K562 (cell line): ENCODE data around the gene KLF1. TPM values are rescaled to one million over a fixed set of nuclear protein-coding genes. Genes with fewer than 3 reads are reported as not detected.
A peak's percentile ranks its signal among the peaks of the same experiment; 100 is the strongest.

Source experiments
- ARID1B ChIP-seq: fragments of 450-650 bp; IDR thresholded peaks from 2 replicates; pipeline ENCODE4 v1.6.1; 2016; ENCODE audit warnings: antibody characterized with exemption, mild to moderate bottlenecking, inconsistent platforms
- BCOR ChIP-seq: fragments of 450-650 bp; IDR thresholded peaks from 2 replicates; pipeline ENCODE4 v1.6.1; 2016
- CHD4 ChIP-seq: fragments of 200-600 bp; sonication (generic); IDR thresholded peaks from 3 replicates; pipeline ENCODE4 v1.6.1; 2012; ENCODE audit warnings: low read depth, mild to moderate bottlenecking, mixed read lengths, low read length, inconsistent platforms; ENCODE audit not compliant: insufficient read depth, insufficient replicate concordance, poor library complexity, severe bottlenecking
- CTCF ChIP-seq, 3 experiments: IDR thresholded peaks in 2 of 3; conservative IDR thresholded peaks in 1 of 3; 2 replicates each; pipeline ENCODE4 v1.5.1; 2011 to 2012; ENCODE audit warnings: low read length in 3 of 3, mild to moderate bottlenecking in 3 of 3, control low read depth in 2 of 3, improper control_type of control experiment in 1 of 3, inconsistent platforms in 1 of 3, low read depth in 1 of 3, mixed read lengths in 1 of 3, moderate library complexity in 1 of 3; ENCODE audit not compliant: insufficient read depth in 2 of 3
- CUX1 ChIP-seq: fragments of 200-800 bp; sonication (Bioruptor generic); IDR thresholded peaks from 2 replicates; pipeline ENCODE4 v1.6.1; 2016; ENCODE audit warnings: missing genetic modification characterization, missing compliant biosample characterization
- PHTF2 ChIP-seq: fragments of 250-450 bp; sonication (Bioruptor Pico); IDR thresholded peaks from 2 replicates; pipeline ENCODE4 v1.5.0; 2021; ENCODE audit warnings: mild to moderate bottlenecking
- PREB ChIP-seq: sonication (generic); formaldehyde crosslinking; IDR thresholded peaks from 2 replicates; pipeline ENCODE4 v1.8.1; 2023; ENCODE audit warnings: mild to moderate bottlenecking, missing genetic modification reagents
- RBM17 ChIP-seq: fragments of 200-400 bp; formaldehyde crosslinking; IDR thresholded peaks from 2 replicates; pipeline ENCODE4 v1.6.1; 2017; ENCODE audit warnings: low read depth, mild to moderate bottlenecking, low read length, borderline replicate concordance
- SIRT6 ChIP-seq: IDR thresholded peaks from one replicate; pipeline ENCODE4 v1.6.1; 2012; ENCODE audit warnings: low read depth, mild to moderate bottlenecking, control low read depth, inconsistent platforms, low read length, moderate library complexity
- SNIP1 ChIP-seq: fragments of 450-650 bp; IDR thresholded peaks from 2 replicates; pipeline ENCODE4 v1.7.1; 2017; ENCODE audit warnings: low read depth, mild to moderate bottlenecking
- SREBF1 ChIP-seq: fragments of 150-350 bp; IDR thresholded peaks from 2 replicates; pipeline ENCODE4 v1.6.1; 2014; ENCODE audit warnings: antibody characterized with exemption, low read depth, low read length, borderline replicate concordance
- ZKSCAN1 ChIP-seq: fragments of 150-350 bp; IDR thresholded peaks from 2 replicates; pipeline ENCODE4 v1.6.1; 2016; ENCODE audit warnings: low read depth, low read length
- ZNF445 ChIP-seq: fragments of 250-450 bp; sonication (Bioruptor Pico); IDR thresholded peaks from 2 replicates; pipeline ENCODE4 v1.4.0; 2020; ENCODE audit warnings: low read depth, mild to moderate bottlenecking, moderate library complexity
- ZNF507 ChIP-seq: conservative IDR thresholded peaks from 2 replicates; pipeline ENCODE4 v1.6.1; 2017; ENCODE audit warnings: missing genetic modification characterization, missing compliant biosample characterization
- ZNF766 ChIP-seq: fragments of 200-800 bp; sonication (Bioruptor generic); conservative IDR thresholded peaks from 2 replicates; pipeline ENCODE4 v1.6.1; 2016; ENCODE audit warnings: missing genetic modification characterization, missing compliant biosample characterization
- polyA plus RNA-seq, 8 experiments: library from polyadenylated mRNA; depleted of rRNA in 4 of 8; stranded (reverse) in 5 of 8; unstranded in 3 of 8; fragments of >200 nt; fragmentation: Nextera tagmentation in 2 of 8; fragmentation: Illumina TruSeq in 1 of 8; extraction: Ambion mirVana in 2 of 8; extraction: Trizol in 1 of 8; gene quantifications; 2 replicates each; pipeline versions ENCODE4 v1.2.1 to v1.2.3, GENCODE V29; 2011 to 2014; ENCODE audit warnings: inconsistent platforms in 1 of 8, missing spikeins in 1 of 8
- total RNA-seq, 7 experiments: library from RNA; depleted of rRNA in 6 of 7; stranded (reverse); fragments of >200 nt in 6 of 7; fragmentation: Illumina TruSeq in 2 of 7; extraction: Trizol in 2 of 7; gene quantifications; 2 replicates each; pipeline versions ENCODE4 v1.2.1 to v1.2.3, GENCODE V29; 2011 to 2021; ENCODE audit warnings: low replicate concordance in 1 of 7
- TF ChIP-seq, protein P1 (sequence below): fragments of 250-450 bp; sonication (Bioruptor Pico); IDR thresholded peaks from 2 replicates; pipeline ENCODE4 v1.4.0; 2020; ENCODE audit warnings: borderline replicate concordance

KLF1 gene
- total and polyA plus RNA-seq, 9 of the 15 experiments (the other 6 are each of a cell fraction or from before 2014, with no cell fraction given): 8.4 to 163 (median 47.3) TPM

DNA sequence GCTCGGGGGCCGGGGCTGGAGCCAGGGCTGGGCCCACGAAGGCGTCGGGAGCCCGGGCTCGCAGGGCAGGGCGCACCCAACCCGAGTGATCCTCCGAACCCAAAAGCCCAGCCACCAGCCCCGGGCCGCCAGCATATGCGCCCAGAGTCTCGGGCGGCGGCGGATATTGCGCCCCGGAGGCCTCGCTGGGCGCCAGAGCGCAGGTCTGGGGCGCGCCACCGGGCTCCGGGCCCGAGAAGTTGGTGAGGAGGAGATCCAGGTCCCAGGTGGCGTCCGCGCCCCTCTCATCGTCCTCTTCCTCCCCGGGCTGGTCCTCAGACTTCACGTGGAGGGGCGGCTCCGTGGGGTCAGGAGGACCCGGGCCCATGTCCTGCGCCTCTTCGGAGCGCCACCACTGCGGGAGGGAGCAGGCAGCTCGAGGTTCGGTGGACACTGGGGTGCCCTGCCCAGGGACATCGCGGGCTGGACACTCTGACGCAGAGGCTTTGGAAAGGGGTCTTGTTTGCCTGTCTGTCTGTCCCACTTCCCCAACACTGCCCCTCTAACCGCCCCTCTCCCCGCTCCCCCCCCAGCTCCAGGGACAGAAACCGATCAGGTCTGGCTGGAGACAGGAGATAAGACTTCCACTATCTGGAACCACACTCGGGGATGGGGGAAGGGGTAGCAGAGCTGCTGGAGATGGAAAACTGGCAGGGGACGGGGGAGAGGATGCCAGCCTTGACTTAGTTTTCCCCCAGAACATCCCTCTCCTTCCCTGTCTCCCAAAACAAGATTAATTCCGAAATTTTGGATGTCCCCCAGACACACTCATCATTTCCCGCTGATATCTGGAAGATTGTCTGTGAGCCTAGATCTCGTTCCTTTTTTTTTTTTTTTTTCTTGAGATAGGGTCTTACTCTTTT, 1.0 kb downstream of the KLF1 start (continued):
- no peak for TF ChIP-seq PREB (CRISPR knock-in tag)
- TF ChIP-seq BCOR: peak; percentile 70
- TF ChIP-seq ARID1B: peak; percentile 96
- TF ChIP-seq ZNF766 (CRISPR knock-in tag): peak; percentile 31; the same call in 1 of the 2 replicates
- TF ChIP-seq CHD4: no peak
- no peak for TF ChIP-seq SNIP1
- TF ChIP-seq CTCF (IDR thresholded peaks at IDR 0.05 in 2 of 3, conservative IDR thresholded peaks at IDR 0.05 in 1 of 3; ENCODE audit: insufficient read depth in 2 of 3, low read depth in 1 of 3, low read length in 3 of 3): no peak
- TF ChIP-seq SIRT6: no peak
- TF ChIP-seq PHTF2: no peak
- TF ChIP-seq, protein P1, sequence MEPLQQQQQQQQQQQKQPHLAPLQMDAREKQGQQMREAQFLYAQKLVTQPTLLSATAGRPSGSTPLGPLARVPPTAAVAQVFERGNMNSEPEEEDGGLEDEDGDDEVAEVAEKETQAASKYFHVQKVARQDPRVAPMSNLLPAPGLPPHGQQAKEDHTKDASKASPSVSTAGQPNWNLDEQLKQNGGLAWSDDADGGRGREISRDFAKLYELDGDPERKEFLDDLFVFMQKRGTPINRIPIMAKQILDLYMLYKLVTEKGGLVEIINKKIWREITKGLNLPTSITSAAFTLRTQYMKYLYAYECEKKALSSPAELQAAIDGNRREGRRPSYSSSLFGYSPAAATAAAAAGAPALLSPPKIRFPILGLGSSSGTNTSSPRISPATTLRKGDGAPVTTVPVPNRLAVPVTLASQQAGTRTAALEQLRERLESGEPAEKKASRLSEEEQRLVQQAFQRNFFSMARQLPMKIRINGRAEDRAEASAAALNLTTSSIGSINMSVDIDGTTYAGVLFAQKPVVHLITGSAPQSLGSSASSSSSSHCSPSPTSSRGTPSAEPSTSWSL (CRISPR knock-in tag): no peak
- 0 out of 2 replicates have a peak, but pooled peaks have one; percentile 61 for TF ChIP-seq ZKSCAN1
- TF ChIP-seq CUX1: 0 out of 2 replicates have a peak, but pooled peaks have one; percentile 64
- TF ChIP-seq ZNF507 (tag): no peak
- no peak for TF ChIP-seq SREBF1
- TF ChIP-seq RBM17: no peak
- no peak for TF ChIP-seq ZNF445
